ENCODE measurements around the gene CSMD2.

The CSMD2 gene

DNA sequence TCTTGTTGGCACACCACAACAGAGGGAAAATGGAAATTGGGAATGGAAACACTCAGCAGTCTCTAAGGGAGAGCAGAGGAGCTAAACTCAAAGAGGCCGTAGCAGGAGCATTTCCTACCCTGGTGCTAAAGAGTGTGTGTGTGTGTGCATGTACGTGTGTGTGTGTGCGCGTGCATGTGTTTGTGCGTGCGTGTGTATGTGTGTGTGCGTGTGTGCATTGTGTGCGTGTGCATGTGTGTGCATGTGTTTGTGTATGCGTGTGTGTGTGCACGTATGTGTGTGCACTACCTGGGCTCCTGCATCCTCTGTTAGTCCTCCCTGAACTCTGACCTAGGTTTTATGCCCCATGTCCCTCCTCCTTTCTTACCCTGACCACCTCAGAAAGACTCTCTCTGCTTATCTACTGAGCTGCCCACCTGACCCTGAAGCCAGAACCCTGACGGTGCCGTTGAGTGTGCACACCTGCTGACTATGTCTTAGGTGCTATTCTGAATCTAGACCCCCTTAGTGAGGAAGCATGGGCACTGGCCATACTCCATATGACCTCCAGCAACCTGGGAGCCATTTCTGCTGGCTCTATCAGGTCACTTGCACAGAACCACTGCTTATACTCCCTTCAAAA lies 458.3 kb downstream of the CSMD2 start:
- no peak for DNase-seq

DNA sequence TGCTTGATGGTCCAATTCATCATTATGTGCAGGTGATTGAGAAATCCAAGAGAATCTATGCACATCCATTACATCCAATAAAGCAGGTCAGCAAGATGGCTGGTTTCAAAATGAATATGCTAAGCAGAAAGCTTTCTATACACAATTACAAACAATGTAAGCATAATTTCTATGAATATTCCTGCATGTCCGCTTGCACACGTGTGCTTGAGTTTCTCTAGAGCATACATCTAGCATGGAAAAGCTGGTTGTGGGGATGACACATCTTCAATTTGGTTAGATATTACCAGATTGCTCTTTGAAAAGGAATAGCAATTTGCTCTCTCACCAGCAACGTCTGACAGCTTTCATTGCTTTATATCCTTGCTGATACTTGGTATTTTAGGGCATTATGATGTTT lies 461.6 kb downstream of the CSMD2 start:
- no peak for DNase-seq

DNA sequence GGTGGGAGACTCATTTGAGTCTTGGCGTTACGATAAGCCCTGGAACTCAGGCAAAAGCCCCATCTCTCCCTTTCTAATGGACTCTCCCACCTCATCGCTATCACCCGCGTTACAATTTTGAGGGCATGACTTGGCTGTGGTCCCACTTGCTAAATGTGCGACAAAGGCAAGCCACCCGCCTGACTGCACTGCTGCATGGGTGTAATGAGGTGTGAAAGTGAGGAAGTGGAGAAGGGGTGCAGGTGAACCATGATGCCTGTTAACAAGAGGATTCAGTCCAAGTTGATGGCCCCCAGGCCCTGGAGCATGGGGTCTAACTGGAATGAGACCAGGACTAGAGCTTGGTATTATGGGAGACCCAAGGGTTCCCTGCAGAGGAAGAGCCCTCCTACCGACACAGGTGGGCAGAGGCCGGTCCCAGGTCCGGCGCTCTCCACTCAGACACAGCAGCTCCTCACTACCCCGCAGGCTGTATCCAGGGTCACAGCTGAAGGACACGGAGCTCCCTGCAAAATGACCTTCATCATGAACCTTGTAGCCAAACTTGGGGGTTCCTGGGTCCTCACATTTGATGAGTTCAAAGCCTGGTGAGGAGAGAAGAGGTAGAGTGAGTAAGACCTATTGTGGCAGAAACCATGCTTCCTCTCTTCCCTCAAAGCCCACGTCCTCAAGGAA lies 466.5 kb downstream of the CSMD2 start:
- DNase-seq = no peak

DNA sequence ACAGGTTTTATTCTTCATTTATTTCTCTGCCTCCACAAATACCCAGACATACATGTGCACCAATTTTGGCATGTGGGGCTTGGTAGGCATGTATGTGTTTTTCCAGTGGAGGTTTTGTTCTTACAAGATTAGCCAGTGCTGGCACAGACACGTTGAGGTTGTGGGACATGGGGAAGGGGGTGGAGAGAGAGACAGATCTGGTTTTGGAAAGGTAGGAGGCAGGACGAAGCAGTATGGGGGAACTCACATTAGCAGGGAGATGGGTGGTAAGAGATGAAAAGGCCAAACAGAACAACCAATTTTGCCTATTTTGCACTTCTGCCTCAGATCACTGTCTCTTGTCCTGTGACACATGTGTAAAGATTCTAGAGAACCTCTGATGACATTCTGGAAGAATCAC lies 467.2 kb downstream of the CSMD2 start:
- DNase-seq = no peak

DNA sequence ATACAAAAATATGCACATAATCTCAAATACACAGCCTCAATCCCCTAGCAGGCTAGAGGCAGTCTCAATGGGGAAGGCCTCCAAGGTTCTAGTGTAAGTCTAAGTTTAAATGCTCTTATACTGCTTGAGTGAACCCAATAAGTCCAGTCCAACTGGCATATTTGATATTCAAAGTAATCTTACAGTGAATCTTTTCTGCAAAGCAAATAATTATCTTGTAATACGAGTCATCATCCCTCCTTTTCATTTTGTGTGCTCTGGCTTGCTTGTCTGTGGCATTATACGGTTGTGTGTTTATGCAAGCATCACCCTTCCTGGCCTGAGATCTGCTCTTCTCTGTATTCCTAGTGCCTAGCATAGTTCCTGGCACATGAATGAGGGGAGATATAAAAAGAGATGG lies 468.1 kb downstream of the CSMD2 start:
- no peak for DNase-seq

DNA sequence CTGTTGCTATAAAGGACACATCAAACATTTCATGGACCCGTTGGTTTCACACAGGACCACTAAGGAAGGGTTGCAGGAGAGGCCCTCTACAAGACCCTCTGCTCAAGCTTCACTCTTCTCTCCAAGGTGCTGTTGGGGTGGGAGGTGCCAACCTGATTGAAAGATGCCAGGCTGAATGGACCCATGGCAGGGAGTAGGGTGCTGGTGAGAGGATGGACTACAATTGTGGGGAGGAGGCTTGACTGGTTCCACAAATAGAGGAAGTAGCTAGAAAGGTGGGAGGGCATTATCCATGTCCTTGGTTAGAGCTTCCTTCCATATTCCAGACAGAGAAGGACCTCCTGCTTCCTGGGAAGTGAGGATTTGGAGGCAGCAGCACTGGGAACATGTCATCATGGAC lies 468.7 kb downstream of the CSMD2 start:
- DNase-seq = no peak

DNA sequence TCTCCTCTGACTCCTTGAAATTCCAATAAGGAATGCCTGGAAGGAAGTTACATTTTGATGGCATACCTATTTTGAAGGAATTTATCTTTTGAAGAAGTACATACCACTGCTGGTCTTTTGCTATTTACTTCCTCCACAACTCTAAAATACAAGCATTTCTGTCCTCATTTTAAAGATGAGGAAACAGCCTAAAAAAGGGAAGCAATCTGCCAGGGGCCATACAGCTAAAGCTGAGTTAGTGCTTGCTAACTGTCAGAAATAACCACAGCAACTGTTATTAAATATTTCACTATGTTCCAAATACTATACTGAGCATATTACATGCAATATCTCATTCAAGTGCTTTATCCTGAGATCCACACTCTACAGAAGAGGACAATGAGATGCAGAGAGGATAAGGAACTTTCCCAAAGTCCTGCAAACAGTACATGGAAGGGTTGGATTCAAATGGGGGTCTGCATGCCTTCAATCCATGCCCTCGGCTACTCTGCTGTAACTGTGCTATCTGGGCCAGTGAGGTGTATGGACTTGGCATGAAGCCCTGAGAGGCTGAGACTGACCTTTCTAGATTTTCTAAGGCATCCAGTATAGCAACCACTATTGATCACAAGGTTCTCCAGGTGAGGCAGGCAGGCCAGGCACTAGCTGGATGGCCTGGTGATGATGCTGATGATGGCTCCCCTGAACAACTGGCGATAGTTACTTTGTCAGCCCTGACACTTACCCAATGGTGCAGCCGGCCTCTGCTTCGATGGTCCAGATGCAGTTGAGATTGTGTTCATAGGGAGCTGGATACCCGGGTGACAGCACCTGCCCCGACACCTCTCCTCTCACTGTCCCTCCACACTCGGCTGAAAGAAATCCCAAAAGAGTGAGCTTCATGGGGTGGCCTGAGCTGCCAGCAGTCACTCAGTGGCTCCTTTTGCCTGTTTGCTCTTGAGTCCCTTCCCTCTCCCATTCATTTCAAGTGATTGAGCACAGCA lies 472.5 kb downstream of the CSMD2 start:
- no peak for DNase-seq

DNA sequence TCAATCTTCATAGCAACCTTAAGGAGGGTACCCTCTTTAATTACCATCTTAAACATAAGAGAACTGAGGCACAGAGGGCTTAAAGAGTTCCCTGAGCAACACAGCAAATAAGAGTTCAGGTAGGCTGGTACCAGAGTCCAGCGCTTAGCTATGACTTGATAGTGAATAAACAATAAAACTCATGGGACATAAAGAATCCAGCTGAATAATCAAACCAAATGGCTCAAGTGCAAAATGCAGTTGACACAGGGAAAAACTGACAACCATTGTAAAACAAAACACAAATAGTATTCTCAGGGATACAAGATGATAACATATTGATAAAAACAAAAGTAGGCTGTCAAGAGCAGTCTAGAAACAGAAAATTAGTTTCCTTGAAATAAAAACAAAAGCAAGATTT lies 478.0 kb downstream of the CSMD2 start:
- DNase-seq = no peak

DNA sequence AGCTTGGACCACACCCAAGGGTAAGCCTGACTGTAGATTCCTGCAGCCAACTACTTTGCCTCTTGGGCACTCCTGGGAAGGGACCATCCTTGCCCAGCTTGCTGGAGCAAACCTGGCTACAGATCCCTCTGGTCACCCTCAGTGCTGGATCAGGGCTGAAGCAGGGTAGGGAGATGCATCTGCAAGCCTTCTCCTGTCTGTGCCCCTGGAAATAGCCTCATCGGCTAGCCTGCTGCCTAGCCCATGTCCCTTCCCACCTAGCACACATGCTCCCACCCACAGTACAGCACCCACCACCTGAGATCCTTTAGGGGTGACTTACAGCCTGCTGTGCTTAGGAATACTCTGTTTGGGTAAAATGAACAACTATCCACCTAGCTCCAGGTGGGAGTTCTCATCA lies 478.5 kb downstream of the CSMD2 start:
- no peak for DNase-seq

DNA sequence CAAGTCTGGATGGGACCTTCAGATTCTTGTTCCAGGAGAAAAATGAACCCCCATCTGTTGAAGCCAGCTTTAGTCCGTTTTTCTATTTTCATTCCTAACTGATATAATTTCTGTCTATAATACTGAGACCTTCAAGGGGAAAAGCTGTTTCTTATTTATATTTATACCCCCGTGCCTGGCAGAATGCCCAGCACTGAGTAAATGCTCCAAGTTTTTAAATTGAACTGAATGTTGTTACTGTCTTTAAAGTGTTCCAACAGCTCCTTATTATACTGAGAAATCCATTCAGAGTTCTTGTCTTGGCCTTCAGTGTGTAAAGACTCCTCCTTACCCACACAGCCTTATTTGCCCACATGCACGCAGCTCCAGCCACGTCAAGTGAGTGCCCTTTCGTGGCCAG lies 479.8 kb downstream of the CSMD2 start:
- DNase-seq = no peak

DNA sequence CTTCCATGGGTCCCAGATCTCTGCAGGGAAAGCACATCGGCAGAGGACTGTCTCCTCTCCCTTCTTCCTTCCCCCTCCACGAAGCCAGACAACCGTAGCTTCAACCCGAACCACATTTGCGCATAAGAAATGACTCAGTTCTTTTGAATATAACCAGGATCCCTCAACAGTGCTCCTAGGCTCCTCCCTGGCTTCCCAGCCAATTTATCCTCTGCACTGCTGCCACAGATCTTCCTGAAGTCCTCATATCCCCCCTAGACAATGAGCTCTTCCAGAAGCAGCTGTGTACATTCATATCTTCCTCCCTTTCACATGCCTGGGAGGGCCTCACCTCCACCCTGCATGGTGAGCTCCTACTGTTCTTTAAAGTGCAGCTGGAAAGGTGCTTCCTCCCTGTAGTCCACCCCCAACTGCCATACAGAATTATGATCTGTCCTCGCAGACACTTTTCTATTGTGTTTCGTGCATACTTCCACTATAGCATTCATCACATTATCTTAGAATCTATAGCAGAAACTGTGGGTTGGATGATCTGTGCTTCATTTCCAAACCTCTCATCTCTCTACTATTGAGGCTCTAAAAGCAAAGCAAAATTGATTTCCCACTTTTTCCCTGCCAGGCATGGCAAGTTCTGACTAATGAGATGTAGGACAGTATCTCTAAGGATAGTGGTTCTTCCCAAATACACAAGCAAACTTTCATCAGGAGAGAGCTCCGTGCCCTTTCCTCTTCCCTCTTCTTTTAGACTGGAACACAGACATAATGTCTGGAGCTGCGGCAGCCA lies 480.4 kb downstream of the CSMD2 start:
- DNase-seq = no peak

DNA sequence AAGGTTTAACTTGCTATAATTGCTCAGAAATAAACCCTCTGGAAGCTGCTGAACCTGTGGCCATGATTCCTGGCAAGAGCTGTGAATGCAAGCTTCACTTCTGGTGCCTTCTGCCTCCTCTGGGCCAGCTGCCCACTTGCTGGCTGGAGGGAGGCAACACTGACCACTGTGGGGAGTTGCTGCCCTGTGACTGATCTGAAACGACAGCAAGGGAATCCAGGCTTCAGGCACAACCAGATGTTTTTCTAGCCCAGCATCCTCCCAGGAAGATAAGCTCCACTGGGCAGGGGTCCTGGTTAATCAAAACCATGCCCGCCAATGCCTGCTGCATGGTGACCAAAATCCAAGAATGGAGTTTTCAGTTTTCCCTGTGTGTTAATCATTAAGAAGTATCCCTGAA lies 481.1 kb downstream of the CSMD2 start:
- DNase-seq = no peak

DNA sequence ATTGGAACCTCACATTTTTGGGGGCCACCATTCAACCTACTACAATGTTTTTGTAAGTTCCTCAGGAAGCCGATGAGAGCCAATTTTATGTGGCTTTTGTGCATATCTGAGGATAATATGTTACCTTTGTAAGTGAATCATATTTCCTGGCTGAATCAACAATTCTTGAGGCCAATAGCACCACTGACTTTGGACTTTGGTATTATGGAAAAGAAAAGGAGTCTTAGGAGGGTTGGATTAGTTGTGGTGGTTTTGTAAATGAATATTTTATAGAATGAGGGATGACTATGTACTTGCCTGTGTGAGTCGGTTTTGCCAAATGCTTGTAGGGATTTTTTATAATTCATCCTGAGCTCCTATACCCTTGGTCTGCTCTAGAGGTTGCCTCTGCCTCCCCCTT lies 482.7 kb downstream of the CSMD2 start:
- DNase-seq = no peak

DNA sequence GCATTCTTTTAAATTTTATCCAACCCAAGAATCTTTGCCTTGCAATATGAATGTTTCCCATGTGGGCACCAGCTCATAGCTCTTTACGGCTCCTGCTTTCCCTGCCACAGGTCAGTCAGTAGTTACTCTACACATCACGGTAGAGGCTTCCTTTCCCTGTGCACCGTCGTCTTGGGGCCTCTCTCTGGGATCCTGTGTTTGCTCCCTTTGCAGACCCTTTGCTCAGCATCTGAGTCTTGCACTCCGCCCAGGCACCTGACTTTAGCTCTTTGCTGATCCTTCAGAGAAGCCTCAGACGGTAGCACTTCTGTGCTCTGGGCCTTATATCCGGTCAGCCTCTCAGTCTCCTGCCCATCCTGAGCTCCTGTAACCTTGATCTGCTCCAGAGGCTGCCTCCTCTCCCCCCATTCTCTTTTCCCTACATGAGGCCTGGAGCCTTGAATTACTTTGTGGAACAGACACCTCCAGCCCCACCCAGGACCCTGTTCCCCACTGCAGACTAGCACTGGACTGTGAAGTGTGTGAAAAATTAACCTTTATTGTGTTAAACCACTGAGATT lies 484.7 kb downstream of the CSMD2 start:
- DNase-seq = no peak

DNA sequence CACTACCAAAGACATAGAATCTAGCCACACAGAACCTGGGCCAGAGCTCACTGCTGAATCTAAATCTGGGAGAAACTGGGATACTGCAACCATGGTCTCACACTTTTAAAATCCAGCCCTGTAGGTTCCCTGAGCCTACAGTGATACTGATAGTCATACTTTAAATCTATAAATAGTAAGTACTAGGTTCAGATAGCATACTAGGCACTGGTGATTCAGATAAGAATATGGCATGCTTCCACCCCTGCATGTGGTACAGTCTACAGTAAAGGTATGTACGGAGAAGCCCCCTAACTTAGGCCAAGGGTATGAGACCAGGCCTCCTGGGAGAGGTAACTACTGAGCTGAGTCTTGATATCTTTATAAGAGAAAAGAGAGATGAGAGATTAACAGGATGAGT lies 494.5 kb downstream of the CSMD2 start:
- no peak for DNase-seq

DNA sequence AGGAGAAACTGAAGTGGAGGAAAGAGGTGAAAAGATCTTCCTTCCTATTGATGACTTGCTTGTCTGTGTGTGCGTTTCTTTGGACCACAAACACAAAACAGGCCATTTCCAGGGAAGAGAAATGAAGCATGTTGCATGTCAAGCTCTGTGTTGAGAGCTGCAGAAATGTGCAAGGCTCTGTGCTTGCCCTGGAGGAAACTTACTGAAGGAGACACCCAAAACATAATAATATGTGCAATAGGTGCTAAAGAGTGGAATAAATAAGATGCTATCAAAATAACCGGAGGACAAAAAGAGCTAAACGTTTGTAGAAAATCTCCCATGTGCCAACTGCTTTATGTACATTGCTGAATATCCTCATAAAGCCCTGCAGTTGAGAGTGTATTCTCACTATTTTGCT lies 496.3 kb downstream of the CSMD2 start:
- no peak for DNase-seq

DNA sequence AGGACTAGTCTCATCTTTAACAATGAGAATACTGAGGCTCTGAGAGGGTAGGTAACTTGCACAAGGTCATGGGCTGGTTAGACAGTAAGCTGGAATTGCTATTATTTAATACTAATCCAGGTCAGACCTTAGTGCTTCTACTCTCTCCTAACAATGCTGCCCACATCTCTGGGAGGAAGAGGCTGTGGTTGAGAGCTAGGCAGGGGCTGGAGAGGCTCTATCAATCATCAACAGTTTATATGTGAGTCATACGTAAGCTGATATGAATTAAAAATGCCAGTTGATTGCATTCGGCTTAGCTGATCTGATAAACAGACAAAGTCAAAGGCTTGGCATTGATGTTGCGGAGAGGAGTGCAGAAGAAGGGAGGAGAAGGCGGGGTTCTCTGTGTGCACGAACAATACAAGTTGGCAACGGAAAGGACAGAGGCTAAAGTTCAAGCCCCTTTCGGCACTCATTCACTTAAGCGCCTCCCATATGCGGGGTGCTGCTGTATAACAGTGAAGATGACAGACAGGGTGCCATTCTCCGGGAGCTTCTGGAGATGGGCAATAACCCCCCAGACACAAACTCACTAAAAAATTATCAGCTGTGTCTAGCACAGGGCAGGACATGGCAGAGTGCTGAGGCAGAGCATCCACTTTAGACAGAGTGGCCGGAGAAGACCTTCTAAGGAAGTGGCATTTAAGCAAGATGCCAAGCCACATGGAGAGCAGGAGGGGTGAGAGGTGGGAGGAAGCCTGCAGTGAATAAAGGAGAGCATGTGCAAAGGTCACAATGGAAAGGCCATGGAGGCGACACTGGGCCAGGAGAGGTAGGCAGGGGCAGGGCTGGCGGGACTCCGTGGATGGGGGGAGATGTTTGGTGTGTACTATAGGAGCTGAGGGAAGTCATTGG lies 497.4 kb downstream of the CSMD2 start:
- DNase-seq = no peak

DNA sequence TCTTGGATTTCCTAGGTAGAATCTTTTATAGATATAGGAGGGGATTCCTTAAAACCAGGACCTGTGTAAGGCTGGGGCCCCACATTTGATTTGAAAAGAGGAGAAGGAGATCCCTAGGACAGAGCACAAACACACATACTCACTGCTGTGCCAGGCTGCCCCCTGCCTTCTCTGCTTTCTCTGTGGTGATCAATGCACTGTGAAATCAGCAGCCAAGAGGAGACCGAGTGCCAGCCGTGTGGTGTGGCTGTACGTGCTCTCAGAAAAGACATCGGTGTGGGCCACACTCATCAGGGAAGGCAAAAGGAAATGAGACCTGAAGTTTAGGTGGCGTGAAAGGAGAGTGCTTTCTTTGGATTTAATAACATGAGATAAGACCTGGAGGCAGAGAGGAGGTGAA lies 498.4 kb downstream of the CSMD2 start:
- DNase-seq = no peak

DNA sequence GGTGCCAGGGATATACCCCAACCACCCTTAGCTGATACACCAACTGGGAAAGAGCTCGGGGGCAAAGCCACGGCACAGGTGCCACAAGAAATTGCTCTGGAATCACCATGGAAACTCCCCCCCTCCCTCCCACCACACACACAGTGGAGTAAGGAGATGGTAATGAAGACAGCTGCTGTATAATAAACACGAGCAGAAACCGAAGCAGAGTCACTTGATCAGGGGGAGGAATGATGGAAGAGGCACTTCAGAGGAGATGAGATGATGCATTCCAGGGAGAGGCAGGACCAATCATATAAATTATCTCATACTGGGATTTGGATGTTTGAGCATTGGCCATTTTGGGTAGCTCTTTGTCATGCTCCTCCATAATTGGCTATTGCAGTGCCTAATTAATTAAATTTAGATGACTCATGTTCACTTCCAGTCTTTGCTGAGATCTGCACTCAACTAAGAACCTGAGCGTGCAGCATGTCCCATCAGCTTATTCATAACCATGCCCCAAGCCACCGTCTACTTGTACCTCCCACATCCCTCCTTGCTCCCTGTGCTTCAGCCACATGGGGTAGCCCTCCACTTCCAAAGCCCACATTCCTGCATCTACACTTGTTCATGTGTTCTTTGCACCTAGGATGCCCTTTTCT lies 503.1 kb downstream of the CSMD2 start:
- DNase-seq = no peak

DNA sequence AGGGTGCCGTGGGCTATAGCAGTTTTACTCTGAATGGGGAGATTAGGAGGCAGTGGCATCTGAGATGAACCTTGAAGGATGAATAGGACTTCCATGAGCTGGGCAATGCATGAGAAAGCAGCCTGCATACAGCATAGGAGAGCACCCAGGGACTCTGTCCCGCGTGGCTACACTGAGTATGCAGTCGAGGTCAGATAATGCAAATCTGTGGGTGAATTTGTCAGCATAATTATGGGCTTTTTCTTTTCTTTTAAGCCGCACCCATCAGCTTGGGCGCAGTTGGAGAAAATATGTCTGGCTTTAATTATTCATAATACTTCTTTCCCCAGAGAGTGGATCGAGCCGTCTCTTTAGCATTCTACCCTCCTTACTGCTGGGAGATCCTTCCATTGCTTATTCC lies 504.1 kb downstream of the CSMD2 start:
- DNase-seq = no peak

DNA sequence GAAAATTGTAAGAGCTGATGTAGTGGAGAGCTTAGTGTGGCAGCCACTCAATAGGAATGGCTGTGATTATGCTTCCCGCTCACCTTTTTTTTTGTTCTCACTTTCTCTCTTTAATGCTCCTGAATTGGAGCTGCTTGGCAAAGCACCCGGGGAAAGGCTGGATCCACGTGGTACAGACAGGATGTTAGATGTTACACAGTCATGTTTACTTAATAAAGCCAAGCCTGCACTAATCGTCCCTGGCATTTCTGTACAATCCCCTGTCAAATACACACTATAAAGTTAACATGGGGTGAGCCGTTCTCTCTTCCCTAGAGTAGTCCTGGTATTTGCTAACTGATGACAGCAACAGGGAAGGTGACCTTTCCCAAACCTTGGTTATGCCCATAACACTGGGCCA lies 504.8 kb downstream of the CSMD2 start:
- DNase-seq = no peak

All from activated CD4-positive, alpha-beta T cell treated with anti-CD3 and anti-CD28 coated beads, Interleukin-2, amount 50 U/mL, for 16 hours (primary cell).